Body of pancreas (tissue), 4 donors: ENCODE data around the gene ARHGEF3.

Source experiments
- CTCF ChIP-seq, 7 experiments: fragments of 450-650 bp in 4 of 7; fragments of 200-600 bp in 3 of 7; sonication (generic) in 3 of 7; IDR thresholded peaks; one replicate each; pipeline ENCODE4 v1.5.1; 2016 to 2019; ENCODE audit warnings: antibody characterized with exemption in 7 of 7
- POLR2A ChIP-seq, 3 donors: fragments of 450-650 bp; IDR thresholded peaks; one replicate each; pipeline ENCODE4 v1.6.1; 2016; ENCODE audit warnings: antibody characterized with exemption in 3 of 3, mild to moderate bottlenecking in 2 of 3

- TF ChIP-seq POLR2A (IDR thresholded peaks at IDR 0.05) (peak in 1 of 3 donors; percentile 31), CTCF (IDR thresholded peaks at IDR 0.05) (no peak)
These were observed 17.9 kb downstream of the ARHGEF3 start for GRCh38 chr3:56783644-56784447.
